ENCODE results near the gene STN1.

- TF ChIP-seq CTCF (IDR thresholded peaks at IDR 0.05): no peak
- no peak for TF ChIP-seq POLR2A (IDR thresholded peaks at IDR 0.05)
Observed at GRCh38 chr10:103954543-103954942, 36.6 kb upstream of the STN1 start.
